Lower lobe of right lung (tissue), 2 donors: ENCODE measurements around the gene EHBP1L1. TPM values are rescaled to one million over a fixed set of nuclear protein-coding genes. Genes with fewer than 3 reads are reported as not detected.

ENCODE experiments used
- ATAC-seq, 2 donors: fragments of 200-7000 bp; cut with Tn5 transposase; one replicate each; pipeline ENCODE4 v1.9.1; 2020 to 2022; ENCODE audit warnings: mild to moderate bottlenecking in 2 of 2, moderate library complexity in 2 of 2
- DNase-seq: peaks from one replicate; pipeline ENCODE4 v3.0.0-alpha.2; 2020
- H3K27ac ChIP-seq: fragments of 200-600 bp; one replicate; pipeline ENCODE4 v1.8.0; 2022
- H3K27me3 ChIP-seq: fragments of 200-600 bp; one replicate; pipeline ENCODE4 v1.8.0; 2022; ENCODE audit warnings: low read depth
- H3K36me3 ChIP-seq: fragments of 200-600 bp; one replicate; pipeline ENCODE4 v1.8.0; 2022; ENCODE audit warnings: mild to moderate bottlenecking
- H3K4me1 ChIP-seq: fragments of 200-600 bp; one replicate; pipeline ENCODE4 v1.8.0; 2022
- H3K4me3 ChIP-seq: fragments of 200-600 bp; one replicate; pipeline ENCODE4 v1.8.0; 2022; ENCODE audit warnings: mild to moderate bottlenecking
- H3K9me3 ChIP-seq: fragments of 200-600 bp; one replicate; pipeline ENCODE4 v1.8.0; 2022
- CTCF ChIP-seq: fragments of 200-600 bp; IDR thresholded peaks from one replicate; pipeline ENCODE4 v1.8.0; 2022; ENCODE audit warnings: antibody characterized with exemption, mild to moderate bottlenecking
- intact Hi-C: fragments of 100-400 bp; cut with DNase I; formaldehyde crosslinking; loops from one replicate; pipeline ENCODE4 v1.11.0; 2022
- total RNA-seq: library from RNA; stranded (reverse); fragmentation: NEBNext Ultra II Directional; extraction: Animal tissue kit (Norgen Biotek cat#: 25700); gene quantifications from one replicate; pipeline ENCODE4 v1.2.1, GENCODE V29; 2021
- donor health status: DM: no; HTN: yes; CAD: no; lungs with severe emphysema.

The EHBP1L1 gene
- total RNA-seq, 1 donor from 2014 or later, result 110 TPM

GRCh38 chr11:65589444-65590239 is 13.8 kb downstream of the EHBP1L1 start:
- H3K4me3 ChIP-seq, result no peak overlapping the region
- ATAC-seq (no peak), DNase-seq (no peak)
- peaks cover 40% of the 10 kb centered on the region for H3K4me1 ChIP-seq
- no peaks in the 10 kb centered on the region for H3K27me3 ChIP-seq
- intact Hi-C loops, result no loop called here
- peaks cover 53% of the 10 kb centered on the region for H3K36me3 ChIP-seq
- no peak for TF ChIP-seq CTCF
- no peaks in the 10 kb centered on the region for H3K9me3 ChIP-seq
- no peak overlapping the region for H3K27ac ChIP-seq

GRCh38 chr11:65590240-65590738 is 14.4 kb downstream of the EHBP1L1 start:
- Histone ChIP-seq H3K27ac (no peak overlapping the region), H3K4me1 (peaks cover 46% of the 10 kb centered on the region), H3K36me3 (peaks cover 51% of the 10 kb centered on the region), H3K4me3 (no peak overlapping the region), H3K27me3 (no peaks in the 10 kb centered on the region), H3K9me3 (no peaks in the 10 kb centered on the region)
- intact Hi-C loops, result no loop called here
- DNase-seq (no peak), ATAC-seq (no peak)
- no peak for TF ChIP-seq CTCF

- Histone ChIP-seq H3K36me3 (peaks cover 47% of the 10 kb centered on the region), H3K9me3 (no peaks in the 10 kb centered on the region), H3K27ac (peak overlapping the region; percentile 58), H3K4me1 (peaks cover 37% of the 10 kb centered on the region), H3K27me3 (no peaks in the 10 kb centered on the region), H3K4me3 (peak overlapping the region; percentile 14)
- DNase-seq, result no peak
- TF ChIP-seq CTCF, result peak; percentile 32
- intact Hi-C loops, result no loop called here
- ATAC-seq, result peak in 1 of 2 donors; percentile 60
These were observed 16.3 kb downstream of the EHBP1L1 start for GRCh38 chr11:65591939-65592857.

GRCh38 chr11:65592858-65593517 is 17.1 kb downstream of the EHBP1L1 start:
- ATAC-seq (no peak), DNase-seq (no peak)
- TF ChIP-seq CTCF, result no peak
- Histone ChIP-seq H3K4me3 (peak overlapping the region; percentile 14), H3K27me3 (no peaks in the 10 kb centered on the region), H3K4me1 (peaks cover 29% of the 10 kb centered on the region), H3K36me3 (peaks cover 55% of the 10 kb centered on the region), H3K9me3 (no peaks in the 10 kb centered on the region), H3K27ac (peak overlapping the region; percentile 58)
- intact Hi-C loops, result no loop called here
